Epidermal melanocyte (primary cell): ENCODE results near the gene PSMA4.
"Not testable (repeated sequence)": the region's sequence is repeated elsewhere in the genome, so short reads cannot be mapped to it uniquely, and the experiment has no call there.

Experiments used
- DNase-seq: peaks from one replicate; pipeline ENCODE4 v3.0.0; 2011; ENCODE audit warnings: low spot score; ENCODE audit not compliant: insufficient read length

The PSMA4 gene

DNA sequence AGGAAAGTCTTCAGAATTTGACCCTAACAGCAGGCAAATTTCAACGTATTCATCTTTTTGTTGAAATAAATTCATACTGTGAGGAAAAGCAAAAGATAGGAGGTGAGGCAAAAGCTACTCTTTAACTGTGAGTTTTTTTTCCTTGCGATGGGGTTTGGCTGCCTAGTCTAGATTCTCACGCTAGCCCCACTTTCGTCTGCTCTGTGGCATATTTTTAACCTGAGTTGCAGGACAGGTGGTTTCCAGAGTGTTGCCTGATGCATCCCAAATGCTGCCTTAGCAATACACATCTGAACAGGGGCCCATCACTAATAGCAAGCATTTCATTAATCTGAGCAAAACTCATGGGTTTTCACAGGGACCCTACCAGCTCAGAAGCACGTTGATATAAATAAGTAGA lies 11.7 kb downstream of the PSMA4 start:
- DNase-seq = no peak

DNA sequence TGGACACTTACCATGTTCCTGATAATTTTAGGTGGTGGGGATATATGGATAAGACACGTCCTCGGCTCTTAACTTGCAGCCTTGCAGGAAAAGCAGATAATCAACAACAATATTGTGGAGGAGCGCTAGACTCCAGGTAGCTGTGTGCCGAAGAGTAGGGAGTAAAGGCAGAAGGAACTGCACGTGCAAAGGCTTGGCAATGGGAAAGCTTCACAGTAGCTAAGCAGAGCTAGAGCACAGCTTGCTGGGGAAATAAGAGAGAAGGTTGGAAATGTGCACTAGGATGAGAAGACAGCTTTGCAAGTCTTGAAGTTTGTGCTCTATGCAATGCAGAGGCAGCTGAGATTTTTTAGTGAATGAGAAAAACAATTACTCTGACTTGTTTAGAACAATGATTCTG lies 12.4 kb downstream of the PSMA4 start:
- DNase-seq = no peak

DNA sequence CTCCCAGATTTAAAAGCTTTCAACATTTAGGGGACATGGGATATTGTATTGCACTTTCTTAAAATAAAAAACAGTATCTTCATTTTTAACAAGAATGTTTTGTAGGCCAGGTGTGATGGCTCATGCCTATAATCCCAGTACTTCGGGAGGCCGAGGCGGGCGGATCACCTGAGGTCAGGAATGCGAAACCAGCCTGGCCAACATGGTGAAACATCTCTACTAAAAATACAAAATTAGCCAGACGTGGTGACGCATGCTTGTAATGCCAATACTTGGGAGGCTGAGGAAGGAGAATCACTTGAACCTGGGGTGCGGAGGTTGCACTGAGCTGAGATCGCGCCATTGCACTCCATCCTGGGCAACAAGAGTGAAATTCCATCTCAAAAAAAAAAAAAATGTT lies 20.0 kb downstream of the PSMA4 start:
- not testable (repeated sequence) for DNase-seq

DNA sequence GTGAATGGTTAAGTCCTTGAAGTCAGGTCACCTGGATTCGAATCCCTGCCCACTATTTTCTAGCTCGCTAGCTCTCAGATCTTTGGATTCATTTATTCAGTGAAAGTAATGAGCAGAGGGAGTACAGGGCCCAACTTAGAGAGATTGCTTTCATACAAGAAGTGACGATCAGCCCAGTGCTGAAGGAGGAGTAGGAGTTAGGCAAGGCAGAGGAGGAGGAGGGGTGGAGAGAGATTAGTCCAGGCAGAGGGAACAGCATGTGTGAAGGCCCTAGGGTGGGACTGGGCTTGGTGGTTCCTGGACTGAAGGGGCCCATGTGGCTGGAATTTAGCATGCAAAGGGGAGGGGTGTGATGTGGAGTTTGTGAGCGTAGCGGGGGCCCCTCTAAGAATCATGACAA lies 21.2 kb downstream of the PSMA4 start:
- no peak for DNase-seq

DNA sequence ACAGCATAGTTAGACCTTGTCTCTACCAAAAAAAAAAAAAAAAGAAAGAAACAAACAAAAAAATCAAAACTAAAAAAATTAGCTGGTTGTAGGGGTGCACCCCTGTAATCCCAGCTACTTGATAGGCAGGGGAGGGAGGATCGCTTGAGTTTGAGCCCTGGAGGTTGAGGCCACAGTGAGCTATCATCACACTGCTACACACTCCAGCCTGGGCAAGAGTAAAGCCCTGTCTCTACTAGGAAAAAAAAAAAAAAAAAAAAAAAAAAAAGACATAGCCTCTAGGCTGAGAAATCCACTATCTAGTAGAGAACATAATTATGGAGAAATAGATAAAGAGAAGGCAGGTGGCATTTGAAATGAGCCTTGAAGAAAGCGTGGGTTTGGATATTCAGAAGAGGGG lies 22.8 kb downstream of the PSMA4 start:
- no peak for DNase-seq

DNA sequence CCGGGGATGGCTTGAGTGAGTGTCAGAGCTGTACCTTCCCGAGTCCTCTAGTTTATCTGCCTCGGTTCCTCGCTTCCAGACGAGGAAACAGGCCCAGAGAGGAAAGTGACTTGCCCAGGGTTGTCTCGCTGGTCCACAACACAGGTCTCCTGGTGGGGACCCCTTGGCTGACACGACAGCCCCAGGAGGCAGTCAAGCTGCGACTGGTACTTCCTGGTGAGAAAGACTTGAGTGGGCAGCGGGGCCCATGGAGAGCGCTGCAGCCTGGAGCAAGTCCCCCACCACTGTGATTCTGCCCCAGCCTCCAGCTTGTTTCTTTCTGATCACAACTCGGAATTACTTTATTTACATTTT lies 24.5 kb downstream of the PSMA4 start:
- DNase-seq = no peak

DNA sequence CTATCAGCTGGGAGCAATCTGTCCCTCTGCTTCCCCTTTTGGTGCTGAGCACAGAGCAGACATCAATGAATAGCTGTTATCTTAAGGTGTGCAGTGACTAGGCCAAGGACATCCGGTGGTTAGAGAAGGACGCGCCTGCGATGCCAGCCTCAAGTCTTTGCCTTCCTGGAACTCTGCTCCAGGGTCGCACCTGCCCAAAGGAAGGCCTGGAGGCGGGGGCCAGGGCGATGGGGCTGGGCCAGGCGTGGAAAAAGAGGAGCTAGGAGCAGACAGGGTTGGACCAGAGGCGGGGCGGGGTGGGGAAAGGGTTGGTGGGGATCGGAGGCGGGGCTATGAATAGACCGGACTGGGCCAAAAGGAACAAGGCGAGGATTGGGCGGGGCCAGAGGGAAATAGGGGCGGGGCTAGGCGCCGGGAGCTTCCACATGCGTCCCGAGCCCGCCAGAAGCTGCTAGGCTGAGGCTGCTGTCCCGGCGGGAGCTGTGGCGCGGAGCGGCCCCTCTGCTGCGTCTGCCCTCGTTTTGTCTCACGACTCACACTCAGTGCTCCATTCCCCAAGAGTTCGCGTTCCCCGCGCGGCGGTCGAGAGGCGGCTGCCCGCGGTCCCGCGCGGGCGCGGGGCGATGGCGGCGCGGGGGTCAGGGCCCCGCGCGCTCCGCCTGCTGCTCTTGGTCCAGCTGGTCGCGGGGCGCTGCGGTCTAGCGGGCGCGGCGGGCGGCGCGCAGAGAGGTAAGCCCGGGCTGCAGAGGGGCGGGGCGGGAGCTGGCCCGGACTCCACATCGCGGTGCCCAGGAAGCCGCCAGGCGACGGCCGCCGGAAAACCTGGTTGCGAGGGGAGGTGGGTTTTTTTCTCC lies 25.1 kb downstream of the PSMA4 start, which contains the start of gene CHRNA5:
CHRNA5 (plus strand) TSS at position 424 of the 854 bp plus-strand sequence; CDS start at position 624, 200 bp downstream.
- peak; percentile 50 for DNase-seq

DNA sequence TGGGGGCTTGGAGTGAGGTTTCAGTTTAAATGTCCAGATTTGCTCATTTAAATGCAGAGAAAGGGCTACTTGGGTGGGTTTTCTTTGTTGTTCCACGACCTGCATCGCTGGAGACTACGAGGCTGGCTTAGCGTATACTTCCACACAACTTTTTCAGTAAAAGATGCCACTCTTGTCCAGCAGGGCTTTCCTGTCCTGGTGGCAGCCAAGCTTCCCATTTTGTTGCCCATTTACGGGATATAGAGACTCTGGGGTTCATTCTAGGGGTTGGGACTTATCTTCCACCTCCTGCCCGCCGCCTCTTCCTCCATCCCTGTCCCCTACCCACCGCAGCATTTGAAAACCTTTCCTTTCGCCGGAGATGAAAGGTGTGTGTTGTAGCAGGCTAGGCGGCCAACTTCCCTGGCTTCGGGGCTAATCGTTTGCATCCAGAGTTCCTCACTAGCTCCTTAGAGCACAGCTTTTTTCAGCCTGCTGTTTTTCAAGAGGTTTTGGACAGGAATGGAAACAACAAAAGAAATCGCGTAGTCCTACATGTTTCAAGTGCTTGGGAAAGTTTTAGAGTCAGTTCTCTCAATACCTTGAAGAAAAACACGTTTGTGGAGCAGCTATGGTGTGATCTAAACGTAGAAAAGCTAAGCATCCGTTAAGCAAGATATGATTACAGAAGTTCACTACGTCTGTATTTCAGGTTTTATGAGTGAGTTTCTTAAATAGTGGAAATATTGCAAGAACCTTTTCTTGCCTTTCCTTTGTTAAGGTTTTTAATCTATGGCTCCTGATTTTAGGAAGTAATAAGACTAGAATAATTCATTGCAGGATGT lies 25.9 kb downstream of the PSMA4 start:
- no peak for DNase-seq

DNA sequence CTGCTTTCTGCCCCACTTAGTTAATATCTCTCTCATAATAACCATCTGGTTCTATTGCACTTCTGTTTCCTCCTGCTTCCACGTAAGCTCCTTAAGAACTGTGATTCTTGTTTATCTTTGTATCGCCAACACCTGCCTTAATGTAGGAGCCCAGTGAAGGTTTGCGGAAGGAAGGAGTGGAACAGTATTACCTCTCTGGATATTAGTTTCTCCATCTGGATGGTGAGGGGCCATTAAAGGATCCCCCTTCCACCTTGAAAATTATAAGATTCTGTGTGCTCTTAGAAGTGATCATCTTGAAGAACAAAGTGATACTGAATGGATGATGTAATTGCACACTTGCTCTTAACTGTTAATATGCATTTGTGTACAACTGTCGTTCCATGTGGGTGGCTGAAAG lies 27.3 kb downstream of the PSMA4 start:
- no peak for DNase-seq

DNA sequence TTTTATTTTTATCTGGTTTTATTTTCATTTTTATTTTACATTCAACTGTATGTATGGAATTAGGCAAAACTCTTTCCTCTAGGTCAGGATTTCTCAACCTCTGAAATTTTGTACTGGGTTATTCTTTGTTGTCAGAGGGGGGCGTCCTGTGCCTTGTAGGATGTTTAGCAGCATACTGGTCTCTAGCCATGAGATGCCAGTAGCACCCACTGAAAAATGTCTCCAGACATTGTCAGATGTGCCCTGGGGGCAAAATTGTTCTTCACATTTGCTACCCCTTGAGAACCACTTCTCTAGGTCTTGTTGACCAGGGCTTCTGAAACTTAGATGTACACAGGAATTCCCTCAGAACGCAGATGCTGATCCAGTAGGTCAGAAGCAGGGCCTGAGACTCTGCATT lies 30.5 kb downstream of the PSMA4 start:
- no peak for DNase-seq

DNA sequence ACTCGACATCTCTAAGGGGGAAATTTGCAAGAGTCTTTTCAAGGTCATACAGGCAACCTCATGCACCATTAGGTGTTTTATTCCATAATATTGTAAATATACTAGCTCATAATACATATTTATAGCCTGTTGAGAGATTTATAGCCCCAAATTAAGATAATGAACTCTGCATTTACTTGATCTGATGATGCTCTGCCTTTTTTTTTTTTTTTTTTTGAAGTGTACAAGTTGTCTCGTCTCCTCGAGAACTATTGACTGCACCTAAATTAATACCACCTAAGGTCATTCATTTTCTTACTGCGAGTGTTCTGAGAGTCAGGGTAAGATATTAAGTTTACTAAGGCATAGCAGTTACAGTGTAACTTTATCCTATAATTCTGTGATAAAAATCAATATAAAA lies 31.1 kb downstream of the PSMA4 start:
- DNase-seq = no peak

DNA sequence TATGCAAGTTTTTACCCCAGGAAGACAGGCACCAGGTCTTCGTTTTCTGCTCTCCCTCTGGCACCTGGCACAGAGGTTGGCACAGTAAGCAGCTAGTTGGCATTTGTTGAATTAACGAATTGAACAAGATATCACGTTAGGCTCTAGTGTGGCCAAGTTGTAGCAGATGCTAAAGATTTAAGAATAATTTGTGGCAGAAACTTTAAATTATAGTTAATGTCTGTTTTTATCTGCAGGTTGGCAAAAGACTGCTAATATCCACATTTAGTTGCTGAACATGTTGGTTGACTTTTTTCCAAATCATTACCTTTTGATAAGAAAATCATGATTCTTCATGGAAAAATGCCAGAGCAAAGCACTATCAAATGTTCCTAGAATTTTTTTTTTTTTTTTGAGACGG lies 33.2 kb downstream of the PSMA4 start:
- DNase-seq = no peak

DNA sequence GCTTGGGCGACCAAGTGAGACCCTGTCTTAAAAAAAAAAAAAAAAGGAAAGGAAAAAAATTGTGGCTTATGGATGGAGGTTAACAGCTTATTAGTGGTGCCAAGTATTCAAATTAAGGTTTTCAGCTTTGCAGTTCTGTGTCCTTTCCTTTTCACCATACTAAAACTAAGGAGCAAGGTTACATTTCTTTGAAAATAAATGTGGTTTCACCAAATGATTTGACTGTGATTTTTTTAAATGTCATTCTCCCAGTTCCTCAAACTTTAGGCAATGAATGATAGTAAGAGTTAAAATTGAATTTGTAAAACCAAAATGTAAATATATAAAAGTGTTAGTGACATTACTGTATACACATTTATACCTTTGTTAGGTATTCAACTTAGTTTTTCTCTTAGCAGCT lies 34.7 kb downstream of the PSMA4 start:
- no peak for DNase-seq

DNA sequence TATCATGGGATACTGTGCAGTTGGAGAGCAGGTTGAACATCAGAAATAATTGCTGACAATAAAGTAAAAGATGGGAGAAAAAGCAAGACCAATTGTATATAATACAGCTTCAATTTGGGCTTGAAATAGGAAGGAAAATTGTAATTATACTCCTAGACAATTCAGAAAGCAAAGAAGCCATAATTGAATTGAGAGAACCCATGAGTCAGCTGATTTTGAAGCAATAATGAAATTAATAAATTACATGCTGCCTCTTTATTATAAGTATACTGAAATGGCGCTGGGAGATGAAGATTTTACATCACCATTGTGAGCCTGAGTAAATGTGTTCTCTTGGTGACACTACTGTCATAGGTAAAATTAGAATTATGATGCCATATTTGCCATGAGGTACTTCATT lies 57.3 kb downstream of the PSMA4 start:
- DNase-seq = no peak

DNA sequence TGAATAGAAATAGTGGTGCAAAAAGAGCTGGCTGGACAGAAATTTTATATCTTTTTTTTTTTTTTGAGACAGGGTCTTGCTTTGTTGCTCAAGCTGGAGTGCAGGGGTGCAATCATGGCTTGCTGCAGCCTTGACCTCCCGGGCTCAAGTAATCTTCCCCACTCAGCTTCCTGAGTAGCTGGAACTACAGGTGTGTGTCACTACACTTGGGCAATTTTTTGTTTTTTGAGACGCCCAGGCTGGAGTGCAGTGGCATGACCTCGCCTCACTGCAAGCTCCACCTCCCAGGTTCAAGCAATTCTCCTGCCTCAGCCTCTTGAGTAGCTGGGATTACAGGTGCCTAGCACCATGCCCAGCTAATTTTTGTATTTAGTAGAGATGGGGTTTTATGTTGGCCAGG lies 58.1 kb downstream of the PSMA4 start:
- DNase-seq = no peak

DNA sequence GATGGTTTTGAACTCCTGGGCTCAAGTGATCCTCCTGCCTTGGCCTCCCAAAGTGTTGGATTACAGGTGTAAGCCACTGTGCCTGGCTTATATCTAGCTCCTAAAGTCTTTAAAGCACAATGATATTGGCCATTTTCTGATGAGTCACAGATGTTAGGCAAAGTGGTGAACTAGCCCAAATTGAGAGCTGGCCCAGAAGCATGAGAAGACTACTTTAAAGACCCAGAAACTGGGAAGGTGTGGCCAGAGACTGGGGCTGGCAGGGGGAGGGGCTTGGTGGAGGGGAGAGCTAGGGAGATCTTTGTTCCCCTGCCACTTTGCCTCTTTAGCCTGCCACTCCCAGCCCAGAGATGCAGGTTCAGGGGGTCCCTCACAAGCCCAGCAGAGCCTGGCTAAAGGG lies 58.9 kb downstream of the PSMA4 start:
- no peak for DNase-seq
